Fibroblast of pulmonary artery (primary cell): ENCODE results near the gene FBXO24.

Experiments
- DNase-seq: peaks from one replicate; pipeline ENCODE4 v3.0.0-alpha.2; 2010; ENCODE audit warnings: low read depth
- H3K4me3 ChIP-seq: replicated peaks from 2 replicates; pipeline ENCODE4 v1.5.1; 2011; ENCODE audit warnings: low read depth, mild to moderate bottlenecking, control low read depth, low read length, moderate library complexity
- CTCF ChIP-seq: IDR thresholded peaks from 2 replicates; pipeline ENCODE4 v1.5.1; 2011; ENCODE audit warnings: mild to moderate bottlenecking, control low read depth, low read length, inconsistent platforms; ENCODE audit errors: missing control alignments

Gene FBXO24

GRCh38 chr7:100620239-100620638 lies 34.1 kb downstream of the FBXO24 start:
- no peak for DNase-seq
- no peak overlapping the region for H3K4me3 ChIP-seq
- no peak for TF ChIP-seq CTCF

- TF ChIP-seq CTCF, result no peak
- no peak overlapping the region for H3K4me3 ChIP-seq
- DNase-seq, result no peak
Observed at GRCh38 chr7:100620804-100621203, 34.7 kb downstream of the FBXO24 start.

- DNase-seq, result no peak
- TF ChIP-seq CTCF, result no peak
- H3K4me3 ChIP-seq, result no peak overlapping the region
Observed at GRCh38 chr7:100621554-100621953, 35.4 kb downstream of the FBXO24 start.

- H3K4me3 ChIP-seq, result no peak overlapping the region
- DNase-seq, result no peak
- TF ChIP-seq CTCF, result no peak
Observed at GRCh38 chr7:100623951-100624824, 38.1 kb downstream of the FBXO24 start.

- TF ChIP-seq CTCF, result no peak
- peak overlapping the region; percentile 28 for H3K4me3 ChIP-seq
- no peak for DNase-seq
Observed at GRCh38 chr7:100626055-100626454, 39.9 kb downstream of the FBXO24 start.

GRCh38 chr7:100626530-100627237 lies 40.6 kb downstream of the FBXO24 start:
- H3K4me3 ChIP-seq, result peak overlapping the region; percentile 28
- TF ChIP-seq CTCF, result no peak

More at GRCh38 chr7:100626530-100627237, 40.6 kb downstream of the FBXO24 start:
- peak; percentile 85 for DNase-seq
